B cell (primary cell): Measurements from ENCODE around the gene ANKDD1A. TPM values are rescaled to one million over a fixed set of nuclear protein-coding genes. Genes with fewer than 3 reads are reported as not detected.

Source experiments
- ATAC-seq: fragments of 200-7000 bp; cut with Tn5 transposase; one replicate; pipeline ENCODE4 v1.10.0; 2021; ENCODE audit warnings: low read depth, mild to moderate bottlenecking, moderate number of reproducible peaks, moderate library complexity
- CTCF ChIA-PET: fragments of 350-600 bp; sonication (Branson Sonifier 250); formaldehyde crosslinking; loops from one replicate; lab custom pipeline; 2021; ENCODE audit warnings: antibody characterized with exemption, inconsistent platforms; lab: Charles Lee
- POLR2A ChIA-PET: fragments of 350-600 bp; sonication (Branson Sonifier 250); formaldehyde crosslinking; loops from one replicate; lab custom pipeline; 2021; ENCODE audit warnings: antibody characterized with exemption; lab: Charles Lee
- DNase-seq: peaks from one replicate; pipeline ENCODE4 v3.0.0; 2013
- H2AFZ ChIP-seq: 2 replicates; pipeline ENCODE4 v1.6.1; 2012; ENCODE audit warnings: mild to moderate bottlenecking, low read depth, low read length; ENCODE audit not compliant: insufficient read depth, poor library complexity, severe bottlenecking
- H3K27ac ChIP-seq, 2 donors: 1 replicate in 1 of 2; 2 replicates in 1 of 2; pipeline ENCODE4 v1.5.1; 2012 to 2013; ENCODE audit warnings: low read length in 2 of 2, mild to moderate bottlenecking in 2 of 2, moderate library complexity in 1 of 2
- H3K27me3 ChIP-seq, 4 experiments: fragments of 200-600 bp in 1 of 4; sonication (generic) in 1 of 4; replicated peaks in 1 of 4; 1 replicate in 2 of 4; 2 replicates in 2 of 4; pipeline versions ENCODE4 v1.6.1 to v1.7.0; 2013 to 2016; ENCODE audit warnings: low read length in 3 of 4, mild to moderate bottlenecking in 2 of 4, mixed read lengths in 1 of 4, moderate library complexity in 1 of 4; ENCODE audit not compliant: insufficient read depth in 4 of 4, control insufficient read depth in 3 of 4; ENCODE audit errors: control extremely low read depth in 1 of 4
- H3K36me3 ChIP-seq, 2 experiments: replicated peaks in 1 of 2; 1 replicate in 1 of 2; 2 replicates in 1 of 2; pipeline versions ENCODE4 v1.6.1 to v1.7.1; 2013; ENCODE audit warnings: low read length in 1 of 2; ENCODE audit not compliant: insufficient read depth in 2 of 2, control insufficient read depth in 1 of 2; ENCODE audit errors: control extremely low read depth in 1 of 2, extremely low read depth in 1 of 2
- H3K4me1 ChIP-seq, 2 donors: fragments of 200-600 bp in 1 of 2; sonication (generic) in 1 of 2; 1 replicate in 1 of 2; 2 replicates in 1 of 2; pipeline versions ENCODE4 v1.5.1 to v1.6.1; 2013 to 2017; ENCODE audit warnings: low read length in 2 of 2; ENCODE audit not compliant: control insufficient read depth in 2 of 2, insufficient read depth in 2 of 2
- H3K4me2 ChIP-seq: replicated peaks from 2 replicates; pipeline ENCODE3; 2012; ENCODE audit warnings: mild to moderate bottlenecking, low read depth, low read length; ENCODE audit not compliant: poor library complexity, severe bottlenecking
- H3K4me3 ChIP-seq, 5 experiments: fragments of 200-600 bp in 1 of 5; sonication (generic) in 1 of 5; 1 replicate in 3 of 5; 2 replicates in 2 of 5; pipeline versions ENCODE4 v1.5.1 to v1.7.0; 2011 to 2016; ENCODE audit warnings: low read length in 4 of 5, mild to moderate bottlenecking in 4 of 5, low read depth in 2 of 5, control low read depth in 1 of 5, moderate library complexity in 1 of 5; ENCODE audit not compliant: insufficient read depth in 1 of 5; ENCODE audit errors: control extremely low read depth in 1 of 5, extremely low read depth in 1 of 5
- H3K79me2 ChIP-seq: fragments of 200-600 bp; sonication (generic); one replicate; pipeline ENCODE4 v1.6.0; 2016; ENCODE audit warnings: low read length; ENCODE audit not compliant: control insufficient read depth, insufficient read depth
- H3K9ac ChIP-seq: fragments of 200-600 bp; sonication (generic); 2 replicates; pipeline ENCODE4 v1.6.1; 2017; ENCODE audit warnings: mild to moderate bottlenecking, low read length, moderate library complexity
- H3K9me3 ChIP-seq, 3 donors: one replicate each; pipeline versions ENCODE4 v1.6.1 to v1.7.1; 2013; ENCODE audit warnings: low read length in 2 of 3; ENCODE audit not compliant: control insufficient read depth in 2 of 3, insufficient read depth in 1 of 3; ENCODE audit errors: control extremely low read depth in 1 of 3
- H4K20me1 ChIP-seq: 2 replicates; pipeline ENCODE4 v1.6.0; 2012; ENCODE audit warnings: mild to moderate bottlenecking, low read length; ENCODE audit not compliant: insufficient read depth, control insufficient read depth, poor library complexity, severe bottlenecking
- H3K27ac Mint-ChIP-seq: one replicate; pipeline ENCODE4 v1.8.0; 2021; ENCODE audit warnings: mixed read lengths
- H3K27me3 Mint-ChIP-seq: one replicate; pipeline ENCODE4 v1.8.0; 2021; ENCODE audit warnings: mixed read lengths
- H3K4me1 Mint-ChIP-seq: one replicate; pipeline ENCODE4 v1.8.0; 2021; ENCODE audit warnings: mixed read lengths
- H3K4me3 Mint-ChIP-seq: one replicate; pipeline ENCODE4 v1.8.0; 2021; ENCODE audit warnings: mixed read lengths
- H3K9me3 Mint-ChIP-seq: one replicate; pipeline ENCODE4 v1.8.0; 2022; ENCODE audit warnings: mixed read lengths; ENCODE audit not compliant: insufficient read depth
- EZH2 ChIP-seq: IDR thresholded peaks from 2 replicates; pipeline ENCODE4 v1.6.1; 2012; ENCODE audit warnings: borderline replicate concordance, low read depth, mild to moderate bottlenecking, moderate library complexity, low read length; ENCODE audit not compliant: insufficient read depth, poor library complexity, severe bottlenecking
- WGBS: methylation state at CpG from one replicate; pipeline ENCODE4 v1.1.5; 2013; ENCODE audit warnings: missing lambda C conversion rate; ENCODE audit not compliant: insufficient coverage; 5-methylcytosine and 5-hydroxymethylcytosine counted together
- intact Hi-C: fragments of 100-400 bp; cut with micrococcal nuclease; formaldehyde crosslinking; loops from one replicate; pipeline ENCODE4 v1.10.0; 2022
- polyA plus RNA-seq: library from polyadenylated mRNA; depleted of rRNA; stranded (reverse); fragments of >200 nt; gene quantifications from 2 replicates; pipeline ENCODE4 v1.2.3, GENCODE V29; 2012
- total RNA-seq, 2 donors: library from RNA; stranded (reverse); fragments of 120-200 nt in 1 of 2; gene quantifications; 1 replicate in 1 of 2; 2 replicates in 1 of 2; pipeline versions ENCODE4 v1.2.3 to v1.2.4, GENCODE V29; 2013 to 2022
- TF ChIP-seq, protein P1 (sequence below): fragments of 200-600 bp; IDR thresholded peaks from one replicate; pipeline ENCODE4 v1.8.0; 2022; ENCODE audit warnings: antibody characterized with exemption, mild to moderate bottlenecking

The ANKDD1A gene
- total and polyA plus RNA-seq, 2 donors (not counting 1 experiment from before 2014, with no cell fraction given) = 2.6 to 2.7 TPM

DNA sequence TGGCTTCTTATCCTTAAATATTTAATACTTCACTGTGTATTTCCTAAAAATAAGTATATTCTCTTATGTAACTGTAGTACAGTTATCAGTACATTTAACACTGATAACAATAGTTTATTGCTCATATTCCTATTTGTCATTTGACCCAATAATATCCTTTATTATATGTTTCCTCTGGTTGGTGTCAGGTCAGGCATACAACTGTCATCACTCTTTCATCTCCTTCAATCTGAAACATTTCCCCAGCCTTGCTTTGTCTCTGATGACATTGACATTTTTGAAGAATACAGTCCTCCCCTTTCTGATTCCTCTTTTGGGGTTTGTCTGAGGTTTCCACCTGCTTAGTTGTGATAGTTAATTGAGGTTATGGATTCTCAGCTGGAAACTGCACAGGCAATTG is 42.2 kb upstream of the ANKDD1A start:
- Mint-ChIP-seq H3K27ac (no peak overlapping the region), H3K9me3 (no peaks in the 10 kb centered on the region), H3K4me1 (peaks cover 21% of the 10 kb centered on the region), H3K27me3 (no peaks in the 10 kb centered on the region), H3K4me3 (no peak overlapping the region)
- no peak overlapping the region for H3K4me2 ChIP-seq
- H3K36me3 ChIP-seq = peaks cover 0 to 31% of the 10 kb centered on the region in 2 experiments
- no peak overlapping the region for H3K27ac ChIP-seq
- ATAC-seq (no peak), DNase-seq (no peak)
- H3K9ac ChIP-seq = no peak overlapping the region
- ChIA-PET POLR2A (no interaction called here), CTCF (no interaction called here)
- no peaks in the 10 kb centered on the region for H3K9me3 ChIP-seq
- H3K4me1 ChIP-seq = peaks cover 0 to 17% of the 10 kb centered on the region in 2 donors
- no peaks in the 10 kb centered on the region for H3K27me3 ChIP-seq
- no peak overlapping the region for H2AFZ ChIP-seq
- no peaks in the 10 kb centered on the region for H4K20me1 ChIP-seq
- TF ChIP-seq, protein P1, sequence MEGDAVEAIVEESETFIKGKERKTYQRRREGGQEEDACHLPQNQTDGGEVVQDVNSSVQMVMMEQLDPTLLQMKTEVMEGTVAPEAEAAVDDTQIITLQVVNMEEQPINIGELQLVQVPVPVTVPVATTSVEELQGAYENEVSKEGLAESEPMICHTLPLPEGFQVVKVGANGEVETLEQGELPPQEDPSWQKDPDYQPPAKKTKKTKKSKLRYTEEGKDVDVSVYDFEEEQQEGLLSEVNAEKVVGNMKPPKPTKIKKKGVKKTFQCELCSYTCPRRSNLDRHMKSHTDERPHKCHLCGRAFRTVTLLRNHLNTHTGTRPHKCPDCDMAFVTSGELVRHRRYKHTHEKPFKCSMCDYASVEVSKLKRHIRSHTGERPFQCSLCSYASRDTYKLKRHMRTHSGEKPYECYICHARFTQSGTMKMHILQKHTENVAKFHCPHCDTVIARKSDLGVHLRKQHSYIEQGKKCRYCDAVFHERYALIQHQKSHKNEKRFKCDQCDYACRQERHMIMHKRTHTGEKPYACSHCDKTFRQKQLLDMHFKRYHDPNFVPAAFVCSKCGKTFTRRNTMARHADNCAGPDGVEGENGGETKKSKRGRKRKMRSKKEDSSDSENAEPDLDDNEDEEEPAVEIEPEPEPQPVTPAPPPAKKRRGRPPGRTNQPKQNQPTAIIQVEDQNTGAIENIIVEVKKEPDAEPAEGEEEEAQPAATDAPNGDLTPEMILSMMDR = no peak
- no peak overlapping the region for H3K4me3 ChIP-seq
- intact Hi-C loops = no loop called here
- H3K79me2 ChIP-seq = peaks cover 5% of the 10 kb centered on the region

DNA sequence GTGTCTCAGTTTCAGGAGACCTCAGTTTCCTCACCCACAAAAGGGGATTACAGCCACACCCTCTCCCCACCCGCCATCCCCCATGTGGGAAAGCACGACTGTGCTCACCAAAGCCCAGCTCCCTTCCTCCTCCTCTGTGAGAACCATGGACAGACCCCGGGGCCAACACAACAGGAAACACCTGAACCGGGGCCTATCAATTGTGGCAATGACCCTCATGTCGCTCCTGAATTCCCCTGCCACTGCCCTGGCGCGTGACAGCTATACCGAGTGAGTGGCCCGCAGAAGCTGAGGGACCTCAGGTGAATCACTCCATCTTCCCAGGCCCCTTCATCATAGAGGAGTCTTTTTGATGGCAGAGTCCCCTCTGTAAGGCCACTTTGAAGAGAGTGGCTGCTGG is 41.3 kb upstream of the ANKDD1A start:
- H2AFZ ChIP-seq = no peak overlapping the region
- 36% methylated on average over 8 of the region's 9 CpGs for WGBS
- H3K79me2 ChIP-seq = peaks cover 5% of the 10 kb centered on the region
- TF ChIP-seq EZH2 = no peak
- TF ChIP-seq, protein P1 = no peak
- Mint-ChIP-seq H3K9me3 (no peaks in the 10 kb centered on the region), H3K4me3 (no peak overlapping the region), H3K27ac (peak overlapping the region; percentile 50), H3K27me3 (no peaks in the 10 kb centered on the region), H3K4me1 (peaks cover 17% of the 10 kb centered on the region)
- H3K27ac ChIP-seq = no peak overlapping the region
- no peaks in the 10 kb centered on the region for H3K27me3 ChIP-seq
- H3K9ac ChIP-seq = no peak overlapping the region
- peaks cover 0 to 11% of the 10 kb centered on the region in 2 donors for H3K4me1 ChIP-seq
- ATAC-seq (no peak), DNase-seq (no peak)
- H3K4me2 ChIP-seq = no peak overlapping the region
- H4K20me1 ChIP-seq = no peaks in the 10 kb centered on the region
- no peak overlapping the region for H3K4me3 ChIP-seq
- H3K36me3 ChIP-seq = peaks cover 0 to 22% of the 10 kb centered on the region in 2 experiments
- no peaks in the 10 kb centered on the region for H3K9me3 ChIP-seq
- intact Hi-C loops = no loop called here
- ChIA-PET POLR2A (interaction anchor here (0.9 kb wide), 1 partner anchor 11 kb away, joined by 3 read pairs; no protein-coding TSS in a partner anchor), CTCF (no interaction called here)
